Measurements from ENCODE around the gene SLC12A5.

GRCh38 chr20:46065691-46066090, 36.7 kb downstream of the SLC12A5 start:
- TF ChIP-seq CTCF (IDR thresholded peaks at IDR 0.05) (no peak), EZH2 (IDR thresholded peaks at IDR 0.05; ENCODE audit: borderline replicate concordance, insufficient read depth, low read depth, low read length, poor library complexity, severe bottlenecking) (no peak)
